HCT116 (cell line): ENCODE results near the gene PRDX2. TPM values are rescaled to one million over a fixed set of nuclear protein-coding genes. Genes with fewer than 3 reads are reported as not detected.
"Not testable (repeated sequence)": the region's sequence is repeated elsewhere in the genome, so short reads cannot be mapped to it uniquely, and the experiment has no call there.

Experiments
- ATAC-seq: fragments of 200-7000 bp; cut with Tn5 transposase; 2 replicates; pipeline ENCODE4 v1.9.1; 2020; ENCODE audit warnings: mild to moderate bottlenecking, moderate library complexity
- BruUV-seq: library from RNA; stranded (reverse); fragments of 400-500 nt; replicated peaks from 2 replicates; lab custom pipeline; 2021; lab: Mats Ljungman, UMichigan
- CTCF ChIA-PET: fragments of 300-600 bp; sonication (Branson Sonifier 250); formaldehyde crosslinking; loops from one replicate; lab custom pipeline; 2021; ENCODE audit warnings: antibody characterized with exemption; lab: Charles Lee
- POLR2A ChIA-PET: fragments of 300-600, 350-600 bp; sonication (Branson Sonifier 250); formaldehyde crosslinking; loops from one replicate; lab custom pipeline; 2021; ENCODE audit warnings: antibody characterized with exemption; lab: Charles Lee
- RAD21 ChIA-PET, 2 experiments: fragments of 300-600 bp; sonication (Branson Sonifier 250); formaldehyde crosslinking; loops; one replicate each; lab custom pipeline; 2023; ENCODE audit warnings: low total read pairs in 2 of 2; ENCODE audit not compliant: uncharacterized antibody in 2 of 2, unreplicated experiment in 2 of 2, low non-redundant PET in 1 of 2; lab: Charles Lee
- DNase-seq: peaks from one replicate; pipeline ENCODE4 v3.0.0-alpha.2; 2010; ENCODE audit warnings: low read depth, low spot score
- H2AFZ ChIP-seq: fragments of 200-600 bp; shearing (Covaris generic), sonication (generic); 2 replicates; pipeline ENCODE4 v1.6.1; 2017; ENCODE audit warnings: low read depth, mixed run types, mixed read lengths, antibody characterized with exemption, low read length; ENCODE audit not compliant: poor library complexity, severe bottlenecking
- H3K27ac ChIP-seq: 2 replicates; pipeline ENCODE4 v1.5.1; 2012; ENCODE audit warnings: low read depth, low read length
- H3K27me3 ChIP-seq: fragments of 200-600 bp; sonication (generic); 2 replicates; pipeline ENCODE4 v1.6.1; 2016; ENCODE audit warnings: mixed run types, low read length, mixed read lengths; ENCODE audit not compliant: insufficient read depth
- H3K36me3 ChIP-seq, 2 experiments: fragments of 200-500 bp in 1 of 2; fragments of 200-600 bp in 1 of 2; sonication (Bioruptor generic) in 1 of 2; sonication (generic) in 1 of 2; 2 replicates each; pipeline versions ENCODE4 v1.5.1 to v1.6.1; 2014 to 2016; ENCODE audit warnings: low read length in 2 of 2, inconsistent platforms in 1 of 2, mixed read lengths in 1 of 2, mixed run types in 1 of 2; ENCODE audit not compliant: insufficient read depth in 2 of 2, control insufficient read depth in 1 of 2
- H3K4me1 ChIP-seq, 2 experiments: fragments of 200-600 bp in 1 of 2; sonication (generic) in 1 of 2; 2 replicates each; pipeline versions ENCODE4 v1.5.1 to v1.6.1; 2012 to 2017; ENCODE audit warnings: low read length in 2 of 2, inconsistent platforms in 1 of 2, mild to moderate bottlenecking in 1 of 2, mixed read lengths in 1 of 2, mixed run types in 1 of 2, moderate library complexity in 1 of 2; ENCODE audit not compliant: insufficient read depth in 2 of 2, control insufficient read depth in 1 of 2
- H3K4me2 ChIP-seq: fragments of 200-600 bp; sonication (generic); 2 replicates; pipeline ENCODE4 v1.6.1; 2017; ENCODE audit warnings: mixed run types, low read length, mixed read lengths
- H3K4me3 ChIP-seq, 2 experiments: fragments of 200-600 bp in 1 of 2; sonication (generic) in 1 of 2; replicated peaks in 1 of 2; 2 replicates each; pipeline ENCODE4 v1.5.1; 2011 to 2016; ENCODE audit warnings: low read length in 2 of 2, control low read depth in 1 of 2, low read depth in 1 of 2, mild to moderate bottlenecking in 1 of 2, mixed read lengths in 1 of 2, mixed run types in 1 of 2
- H3K79me2 ChIP-seq: fragments of 200-600 bp; sonication (generic); 2 replicates; pipeline ENCODE4 v1.6.1; 2017; ENCODE audit warnings: mild to moderate bottlenecking, mixed run types, low read length, moderate library complexity, mixed read lengths; ENCODE audit not compliant: insufficient read depth
- H3K9ac ChIP-seq: fragments of 200-600 bp; sonication (generic); 2 replicates; pipeline ENCODE4 v1.6.1; 2016; ENCODE audit warnings: low read length, mixed read lengths
- H3K9me2 ChIP-seq: fragments of 200-600 bp; sonication (generic), shearing (Covaris generic); 2 replicates; pipeline ENCODE4 v1.6.1; 2017; ENCODE audit warnings: mixed run types, mild to moderate bottlenecking, moderate library complexity; ENCODE audit not compliant: insufficient read depth
- H3K9me3 ChIP-seq, 2 experiments: fragments of 200-500 bp in 1 of 2; fragments of 200-600 bp in 1 of 2; sonication (Bioruptor generic) in 1 of 2; sonication (generic) in 1 of 2; 2 replicates each; pipeline ENCODE4 v1.6.1; 2014 to 2017; ENCODE audit warnings: low read length in 2 of 2, mixed read lengths in 2 of 2, inconsistent platforms in 1 of 2, low read depth in 1 of 2, mild to moderate bottlenecking in 1 of 2, mixed run types in 1 of 2, moderate library complexity in 1 of 2; ENCODE audit not compliant: control insufficient read depth in 1 of 2, insufficient read depth in 1 of 2
- H4K20me1 ChIP-seq: fragments of 200-600 bp; sonication (generic), shearing (Covaris generic); 2 replicates; pipeline ENCODE4 v1.6.1; 2017; ENCODE audit warnings: mixed run types, mild to moderate bottlenecking, moderate library complexity; ENCODE audit not compliant: insufficient read depth
- RAD21 ChIP-seq: IDR thresholded peaks from 2 replicates; pipeline ENCODE4 v1.6.1; 2012; ENCODE audit warnings: low read depth, mild to moderate bottlenecking
- ZNF274 ChIP-seq: fragments of 200-500 bp; sonication (Bioruptor generic); IDR thresholded peaks from 2 replicates; pipeline ENCODE4 v1.6.1; 2014; ENCODE audit warnings: mild to moderate bottlenecking, low read depth, low read length, inconsistent platforms
- intact Hi-C: fragments of 100-400 bp; cut with micrococcal nuclease; formaldehyde crosslinking; loops from 2 replicates; pipeline ENCODE4 v1.10.0; 2022
- total RNA-seq: library from RNA; stranded (reverse); gene quantifications from one replicate; pipeline ENCODE4 v1.2.1, GENCODE V29; 2021; ENCODE audit not compliant: unreplicated experiment
- TF ChIP-seq, protein P1 (sequence below), 3 experiments: fragments of 200-600 bp in 1 of 3; sonication (generic) in 1 of 3; IDR thresholded peaks in 2 of 3; conservative IDR thresholded peaks in 1 of 3; 2 replicates each; pipeline ENCODE4 v1.5.1; 2012 to 2017; ENCODE audit warnings: low read depth in 2 of 3, low read length in 2 of 3, antibody characterized with exemption in 1 of 3, borderline replicate concordance in 1 of 3, control low read depth in 1 of 3, mild to moderate bottlenecking in 1 of 3, mixed read lengths in 1 of 3, mixed run types in 1 of 3, moderate library complexity in 1 of 3; ENCODE audit not compliant: insufficient read depth in 1 of 3

PRDX2 gene
- total RNA-seq, 1 experiment from 2014 or later, result 387 TPM

DNA sequence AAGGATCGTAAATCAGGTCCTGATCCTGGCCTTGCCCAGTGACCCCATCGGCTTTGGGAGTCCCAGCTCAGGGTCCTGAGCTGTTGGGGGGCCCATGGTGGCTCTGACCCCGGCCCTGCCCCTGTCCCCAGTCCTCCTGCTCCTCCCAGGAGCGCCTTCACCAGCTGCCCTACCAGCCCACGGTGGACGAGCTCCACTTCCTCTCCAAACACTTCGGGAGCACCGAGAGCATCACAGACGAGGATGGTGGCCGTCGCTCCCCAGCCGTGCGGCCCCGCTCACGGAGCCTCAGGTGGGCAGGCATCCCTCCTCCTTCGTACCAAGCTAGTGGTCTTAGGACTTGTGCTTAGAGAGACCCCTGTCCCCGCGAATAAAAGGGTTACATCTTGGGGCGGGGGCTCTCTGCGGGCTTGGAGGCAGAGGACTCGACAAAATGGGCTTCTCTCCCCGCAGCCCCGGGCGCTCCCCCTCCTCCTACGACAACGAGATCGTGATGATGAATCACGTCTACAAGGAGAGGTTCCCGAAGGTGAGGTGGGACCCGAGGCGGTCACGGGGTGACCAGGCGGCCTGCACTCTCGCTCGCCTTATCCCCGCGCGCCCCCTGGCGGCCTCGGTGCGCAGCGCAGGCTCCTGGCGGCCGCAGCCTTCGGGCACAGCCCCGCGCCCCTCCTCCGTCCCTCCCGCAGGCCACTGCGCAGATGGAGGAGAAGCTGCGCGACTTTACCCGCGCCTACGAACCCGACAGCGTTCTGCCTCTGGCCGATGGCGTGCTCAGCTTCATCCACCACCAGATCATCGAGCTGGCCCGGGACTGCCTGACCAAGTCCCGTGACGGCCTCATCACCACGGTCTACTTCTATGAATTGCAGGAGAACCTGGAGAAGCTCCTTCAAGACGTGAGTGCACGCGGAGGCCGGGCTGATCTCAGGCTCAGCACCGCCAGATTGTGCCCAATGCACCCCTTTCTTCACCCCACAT, 45.8 kb upstream of the PRDX2 start:
- POLR2A ChIA-PET, result no interaction called here
- RAD21 ChIA-PET, result interaction anchor here (0.6 to 1.6 kb wide), 4 partner anchors 74 to 88 kb away, joined by 3 to 5 read pairs (median 4); no protein-coding TSS in a partner anchor
- H3K36me3 ChIP-seq, result peaks cover 8 to 11% of the 10 kb centered on the region in 2 experiments; a peak in 2 of 4 replicates
- H4K20me1 ChIP-seq, result no peaks in the 10 kb centered on the region
- intact Hi-C loops, result loop anchor here (5.0 kb wide), 1 partner anchor 70 kb away; the partner anchor contains the start of gene HOOK2
- peaks cover 4 to 18% of the 10 kb centered on the region in 2 experiments; a peak in 3 of 4 replicates for H3K4me1 ChIP-seq
- H3K9me3 ChIP-seq, result no peaks in the 10 kb centered on the region
- no peaks in the 10 kb centered on the region for H3K27me3 ChIP-seq
- CTCF ChIA-PET, result interaction anchor here (0.6 to 2.3 kb wide), 23 partner anchors 8 to 124 kb away, joined by 3 to 34 read pairs (median 4); partner anchors contain the start of genes GCDH and RTBDN
- TF ChIP-seq, protein P1, sequence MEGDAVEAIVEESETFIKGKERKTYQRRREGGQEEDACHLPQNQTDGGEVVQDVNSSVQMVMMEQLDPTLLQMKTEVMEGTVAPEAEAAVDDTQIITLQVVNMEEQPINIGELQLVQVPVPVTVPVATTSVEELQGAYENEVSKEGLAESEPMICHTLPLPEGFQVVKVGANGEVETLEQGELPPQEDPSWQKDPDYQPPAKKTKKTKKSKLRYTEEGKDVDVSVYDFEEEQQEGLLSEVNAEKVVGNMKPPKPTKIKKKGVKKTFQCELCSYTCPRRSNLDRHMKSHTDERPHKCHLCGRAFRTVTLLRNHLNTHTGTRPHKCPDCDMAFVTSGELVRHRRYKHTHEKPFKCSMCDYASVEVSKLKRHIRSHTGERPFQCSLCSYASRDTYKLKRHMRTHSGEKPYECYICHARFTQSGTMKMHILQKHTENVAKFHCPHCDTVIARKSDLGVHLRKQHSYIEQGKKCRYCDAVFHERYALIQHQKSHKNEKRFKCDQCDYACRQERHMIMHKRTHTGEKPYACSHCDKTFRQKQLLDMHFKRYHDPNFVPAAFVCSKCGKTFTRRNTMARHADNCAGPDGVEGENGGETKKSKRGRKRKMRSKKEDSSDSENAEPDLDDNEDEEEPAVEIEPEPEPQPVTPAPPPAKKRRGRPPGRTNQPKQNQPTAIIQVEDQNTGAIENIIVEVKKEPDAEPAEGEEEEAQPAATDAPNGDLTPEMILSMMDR (IDR thresholded peaks at IDR 0.05 in 2 of 3, conservative IDR thresholded peaks at IDR 0.05 in 1 of 3; ENCODE audit: borderline replicate concordance in 1 of 3, insufficient read depth in 1 of 3, low read depth in 2 of 3, low read length in 2 of 3), result peak; percentile 81 to 98 (median 95)
- TF ChIP-seq RAD21, result peak; percentile 96
- no peak for TF ChIP-seq ZNF274
- H3K4me3 ChIP-seq, result no peak overlapping the region
- H3K9me2 ChIP-seq, result no peaks in the 10 kb centered on the region
- peak overlapping the region; percentile 54 for H3K4me2 ChIP-seq
- BruUV-seq, result no TSS peak
- H3K27ac ChIP-seq, result peak overlapping the region; percentile 22; the same call in 1 of the 2 replicates
- H3K9ac ChIP-seq, result no peak overlapping the region
- H2AFZ ChIP-seq, result no peak overlapping the region
- H3K79me2 ChIP-seq, result peaks cover 10% of the 10 kb centered on the region; the same call in 1 of the 2 replicates
- DNase-seq, result no peak
- ATAC-seq, result peak; percentile 99

DNA sequence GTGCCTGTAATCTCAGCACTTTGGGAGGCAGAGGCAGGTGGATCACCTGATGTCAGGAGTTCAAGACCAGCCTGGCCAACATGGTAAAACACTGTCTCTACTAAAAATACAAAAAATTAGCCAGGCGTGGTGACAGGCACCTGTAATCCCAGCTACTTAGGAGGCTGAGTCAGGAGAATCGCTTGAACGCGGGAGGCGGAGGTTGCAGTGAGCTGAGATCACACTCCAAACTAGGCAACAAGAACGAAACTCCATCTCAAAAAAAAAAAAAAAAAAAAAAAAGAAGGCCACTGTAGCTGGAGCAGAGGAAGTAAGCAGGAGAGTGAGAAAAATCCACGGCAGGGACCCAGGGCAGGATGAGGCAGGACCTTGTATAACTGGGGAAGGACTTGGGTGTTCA, 45.0 kb upstream of the PRDX2 start:
- H3K4me1 ChIP-seq, result peaks cover 4 to 18% of the 10 kb centered on the region in 2 experiments; a peak in 3 of 4 replicates
- H3K27me3 ChIP-seq, DNase-seq, H3K27ac ChIP-seq, POLR2A ChIA-PET, H3K9me2 ChIP-seq, H3K4me3 ChIP-seq, ATAC-seq, H3K9me3 ChIP-seq, H3K4me2 ChIP-seq, H4K20me1 ChIP-seq, BruUV-seq, H3K9ac ChIP-seq, H2AFZ ChIP-seq: not testable (repeated sequence)
- intact Hi-C loops, result loop anchor here (5.0 kb wide), 1 partner anchor 69 kb away; the partner anchor contains the start of gene HOOK2
- CTCF ChIA-PET, result interaction anchor here (0.7 to 2.3 kb wide), 14 partner anchors 9 to 89 kb away, joined by 3 to 34 read pairs (median 5); partner anchors contain the start of gene RTBDN
- H3K79me2 ChIP-seq, result peaks cover 14% of the 10 kb centered on the region; the same call in 1 of the 2 replicates
- RAD21 ChIA-PET, result interaction anchor here (1.0 to 1.6 kb wide), 2 partner anchors 73 to 80 kb away, joined by 3 to 5 read pairs; no protein-coding TSS in a partner anchor
- peaks cover 5 to 11% of the 10 kb centered on the region in 2 experiments; a peak in 1 of 4 replicates for H3K36me3 ChIP-seq
